H7 (cell line): ENCODE measurements around the gene PTGIS. TPM values are rescaled to one million over a fixed set of nuclear protein-coding genes. Genes with fewer than 3 reads are reported as not detected.
"Not testable (repeated sequence)": the region's sequence is repeated elsewhere in the genome, so short reads cannot be mapped to it uniquely, and the experiment has no call there.

ENCODE experiments used
- DNase-seq: peaks from one replicate; pipeline ENCODE4 v3.0.0; 2012
- H3K27me3 ChIP-seq: 2 replicates; pipeline ENCODE4 v1.6.0; 2011; ENCODE audit warnings: mild to moderate bottlenecking, low read length; ENCODE audit not compliant: control insufficient read depth, insufficient read depth
- H3K36me3 ChIP-seq: replicated peaks from 2 replicates; pipeline ENCODE4 v1.5.1; 2011; ENCODE audit warnings: low read length; ENCODE audit not compliant: control insufficient read depth, insufficient read depth
- H3K4me3 ChIP-seq: 2 replicates; pipeline ENCODE4 v1.5.1; 2011; ENCODE audit warnings: low read depth, mild to moderate bottlenecking, control low read depth, low read length, moderate library complexity; ENCODE audit not compliant: insufficient read depth
- total RNA-seq: library from RNA; depleted of rRNA; stranded (reverse); fragments of >200 nt; shearing (Covaris generic); gene quantifications from 2 replicates; pipeline ENCODE4 v1.2.3, GENCODE V29; 2014

PTGIS gene
- total RNA-seq, 1 experiment from 2014 or later, result 14.3 TPM

GRCh38 chr20:49578436-49578835 is 10.5 kb upstream of the PTGIS start:
- no peak for DNase-seq
- Histone ChIP-seq H3K4me3 (no peak overlapping the region), H3K36me3 (no peaks in the 10 kb centered on the region), H3K27me3 (no peaks in the 10 kb centered on the region; the same call in 1 of the 2 replicates)

DNA sequence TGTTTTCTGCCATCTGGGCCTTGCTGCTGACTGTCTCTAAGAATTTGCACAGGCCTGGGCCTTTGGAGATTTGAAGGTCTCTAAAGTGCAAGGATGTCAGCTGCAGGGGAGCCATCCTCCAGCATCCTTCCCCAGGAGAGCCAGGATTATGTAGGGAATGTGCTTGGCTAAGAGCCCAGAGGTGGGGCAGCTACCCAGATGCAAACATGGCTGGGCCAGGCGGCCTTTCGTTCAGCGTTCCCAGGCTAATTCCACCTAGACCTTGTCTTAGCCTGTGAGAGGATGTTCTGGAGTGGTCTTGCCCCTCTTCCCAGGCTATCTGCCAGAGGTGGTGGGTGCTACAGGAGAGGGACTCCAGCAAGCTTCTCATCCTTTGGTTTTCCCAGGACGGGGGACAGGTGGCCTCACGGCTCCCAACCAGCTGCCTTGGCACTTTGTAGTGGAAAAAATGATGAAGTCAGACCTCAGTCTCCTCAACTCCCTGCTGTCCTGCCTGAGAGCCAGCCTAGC is 7.7 kb upstream of the PTGIS start:
- H3K27me3 ChIP-seq, result no peaks in the 10 kb centered on the region; the same call in 1 of the 2 replicates
- no peak overlapping the region for H3K4me3 ChIP-seq
- DNase-seq, result no peak
- H3K36me3 ChIP-seq, result no peaks in the 10 kb centered on the region

DNA sequence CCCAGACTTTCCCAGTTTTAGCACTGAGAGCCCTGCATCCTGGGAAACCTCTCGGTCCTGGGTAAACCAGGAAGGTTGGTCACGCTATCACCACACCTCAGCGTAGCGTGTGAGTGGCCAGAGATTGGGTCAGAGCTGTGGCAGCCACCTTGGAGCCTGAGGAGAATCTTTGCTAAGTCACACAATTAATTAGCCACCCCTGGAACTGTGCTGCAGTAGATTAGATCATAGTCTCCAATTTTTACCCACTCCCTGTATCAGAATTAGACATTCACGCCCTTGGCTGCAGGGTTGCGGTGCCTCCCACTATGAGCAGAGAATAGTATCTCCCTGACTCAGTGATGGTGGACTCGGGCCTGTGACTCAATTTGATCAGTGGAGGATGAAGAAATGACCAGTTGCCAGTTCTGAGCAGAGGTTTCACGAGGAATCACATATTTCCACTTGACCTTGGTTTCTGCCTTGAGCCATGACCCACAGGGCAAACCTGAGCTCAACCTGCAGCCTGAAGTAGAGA is 6.0 kb upstream of the PTGIS start:
- no peaks in the 10 kb centered on the region; the same call in 1 of the 2 replicates for H3K27me3 ChIP-seq
- H3K4me3 ChIP-seq, result no peak overlapping the region
- DNase-seq, result no peak
- H3K36me3 ChIP-seq, result no peaks in the 10 kb centered on the region

- no peaks in the 10 kb centered on the region; the same call in 1 of the 2 replicates for H3K27me3 ChIP-seq
- H3K4me3 ChIP-seq, result no peak overlapping the region
- no peaks in the 10 kb centered on the region for H3K36me3 ChIP-seq
- DNase-seq, result peak; percentile 69
Measured at GRCh38 chr20:49572857-49573256, 4.9 kb upstream of the PTGIS start.

DNA sequence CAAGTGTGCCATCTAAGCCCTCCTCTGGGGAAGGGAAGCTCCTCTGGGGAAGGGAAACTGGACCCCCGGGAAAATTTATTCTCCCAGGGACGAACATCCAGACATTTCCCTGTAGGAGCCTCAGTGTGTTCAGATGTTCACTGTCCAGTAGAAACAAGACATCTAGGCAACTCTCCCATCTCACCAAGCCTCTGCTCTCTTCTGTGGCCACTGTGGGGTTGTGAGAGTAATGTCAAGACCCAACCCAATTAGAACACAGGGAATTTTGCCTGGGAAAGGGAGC is 3.6 kb upstream of the PTGIS start:
- no peak overlapping the region for H3K4me3 ChIP-seq
- no peak for DNase-seq
- no peaks in the 10 kb centered on the region for H3K36me3 ChIP-seq
- H3K27me3 ChIP-seq, result no peaks in the 10 kb centered on the region; the same call in 1 of the 2 replicates

DNA sequence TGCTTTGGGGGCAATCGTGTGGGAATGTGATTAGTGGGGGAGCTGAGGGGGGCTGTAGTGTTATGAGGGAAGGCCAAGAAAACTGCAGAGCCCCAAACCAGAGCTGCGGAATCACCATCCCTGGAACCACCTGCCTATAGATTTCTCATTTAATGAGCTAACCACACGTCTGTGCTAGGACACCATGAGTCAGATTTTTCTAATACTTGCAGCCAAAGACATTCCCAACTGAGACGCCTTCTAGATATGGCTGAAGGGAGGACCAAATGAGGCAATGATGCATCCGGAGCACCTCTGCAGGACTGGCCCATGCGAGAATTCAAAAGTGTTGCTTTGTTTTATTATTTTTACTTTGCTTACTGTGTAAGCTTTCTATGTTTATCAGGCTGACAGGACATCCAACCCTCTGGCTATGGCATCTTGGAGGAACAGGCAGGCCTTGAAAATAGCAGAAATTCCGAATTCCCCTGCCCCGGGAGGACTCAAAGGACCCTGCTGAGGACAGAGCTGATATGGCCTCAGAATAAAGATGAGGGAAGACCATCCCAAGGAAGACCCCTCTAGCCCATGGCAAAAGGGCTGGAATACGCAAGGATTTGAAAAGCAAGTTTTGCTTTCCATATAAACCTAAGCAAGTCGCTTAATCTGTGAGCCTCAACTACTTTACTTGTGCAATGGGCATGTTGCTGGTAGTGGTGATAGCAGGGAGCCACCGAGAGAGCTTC is 3.1 kb upstream of the PTGIS start:
- Histone ChIP-seq H3K36me3 (no peaks in the 10 kb centered on the region), H3K4me3 (no peak overlapping the region), H3K27me3 (no peaks in the 10 kb centered on the region; the same call in 1 of the 2 replicates)
- no peak for DNase-seq

DNA sequence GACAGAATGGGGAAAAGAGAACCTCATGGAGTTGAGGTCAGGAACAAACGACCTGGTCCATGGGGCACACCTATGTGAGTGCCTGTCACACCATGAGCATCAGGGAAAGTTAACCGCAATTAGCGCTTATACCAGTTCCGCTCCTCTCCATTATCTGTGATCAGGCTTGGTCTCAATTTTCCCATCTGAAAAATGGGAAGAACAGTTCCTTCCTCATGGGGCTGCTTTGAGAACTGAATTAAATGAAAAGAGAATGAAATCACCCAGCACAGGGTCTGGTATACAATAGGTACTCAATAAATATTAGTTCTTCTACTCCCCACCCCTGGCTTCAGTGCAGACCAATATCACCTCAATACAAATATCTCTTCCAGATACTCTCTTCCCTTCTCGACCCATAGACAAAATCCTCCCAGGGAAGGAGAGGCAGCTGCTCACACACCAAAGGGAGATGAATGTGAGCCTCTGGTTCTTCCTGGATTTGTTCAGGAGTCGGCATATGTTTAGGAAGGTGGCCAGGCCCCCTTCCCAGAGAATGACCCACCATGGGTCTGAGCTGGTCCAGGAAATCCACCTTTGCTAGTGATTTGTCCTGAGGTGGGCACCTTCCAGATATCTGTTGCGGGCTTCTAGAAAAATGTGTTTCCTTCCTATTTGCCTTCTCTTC is 2.4 kb upstream of the PTGIS start:
- Histone ChIP-seq H3K4me3 (no peak overlapping the region), H3K27me3 (no peaks in the 10 kb centered on the region; the same call in 1 of the 2 replicates), H3K36me3 (no peaks in the 10 kb centered on the region)
- DNase-seq, result no peak

DNA sequence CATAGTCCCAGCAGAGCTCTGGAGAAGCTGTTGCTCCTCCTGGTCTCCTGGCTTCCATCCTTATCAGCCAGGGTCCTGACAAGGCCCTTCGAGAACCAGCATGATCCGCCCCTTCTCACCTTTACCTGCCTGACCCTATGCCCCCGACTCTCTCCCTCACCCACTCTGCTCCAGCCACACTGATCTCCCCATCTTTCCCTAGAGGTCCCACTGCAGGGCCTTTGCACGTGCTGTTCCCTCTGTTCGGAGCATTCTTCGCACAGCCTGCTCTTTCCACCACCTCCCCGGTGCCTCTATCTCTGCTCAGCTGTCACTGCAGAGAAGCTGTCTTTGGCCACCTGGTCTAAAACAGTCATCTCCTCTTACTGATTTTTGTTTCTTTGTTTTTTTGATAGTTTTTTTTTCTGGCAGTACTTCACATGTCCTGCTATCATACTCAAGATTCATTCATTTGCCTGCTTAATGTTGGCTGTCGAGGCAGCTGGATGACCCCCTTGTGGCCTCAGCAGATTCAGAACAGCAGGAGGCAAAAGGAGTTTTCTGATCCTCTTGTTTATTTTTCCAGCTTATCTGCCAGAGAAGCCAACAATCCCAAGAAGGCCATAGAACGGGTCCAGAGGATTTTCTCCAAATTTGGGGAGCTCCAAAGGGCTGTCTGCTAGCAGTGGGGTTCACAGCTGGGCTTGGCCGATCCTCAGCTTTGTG is 1.6 kb upstream of the PTGIS start:
- no peak overlapping the region for H3K4me3 ChIP-seq
- H3K27me3 ChIP-seq, result no peaks in the 10 kb centered on the region; the same call in 1 of the 2 replicates
- DNase-seq, result no peak
- H3K36me3 ChIP-seq, result no peaks in the 10 kb centered on the region

GRCh38 chr20:49568278-49569151 is 578 bp upstream of the PTGIS start:
- H3K4me3 ChIP-seq, result peak overlapping the region; percentile 36
- H3K27me3 ChIP-seq, result no peaks in the 10 kb centered on the region
- DNase-seq, result peak; percentile 91
- H3K36me3 ChIP-seq, result no peaks in the 10 kb centered on the region

DNA sequence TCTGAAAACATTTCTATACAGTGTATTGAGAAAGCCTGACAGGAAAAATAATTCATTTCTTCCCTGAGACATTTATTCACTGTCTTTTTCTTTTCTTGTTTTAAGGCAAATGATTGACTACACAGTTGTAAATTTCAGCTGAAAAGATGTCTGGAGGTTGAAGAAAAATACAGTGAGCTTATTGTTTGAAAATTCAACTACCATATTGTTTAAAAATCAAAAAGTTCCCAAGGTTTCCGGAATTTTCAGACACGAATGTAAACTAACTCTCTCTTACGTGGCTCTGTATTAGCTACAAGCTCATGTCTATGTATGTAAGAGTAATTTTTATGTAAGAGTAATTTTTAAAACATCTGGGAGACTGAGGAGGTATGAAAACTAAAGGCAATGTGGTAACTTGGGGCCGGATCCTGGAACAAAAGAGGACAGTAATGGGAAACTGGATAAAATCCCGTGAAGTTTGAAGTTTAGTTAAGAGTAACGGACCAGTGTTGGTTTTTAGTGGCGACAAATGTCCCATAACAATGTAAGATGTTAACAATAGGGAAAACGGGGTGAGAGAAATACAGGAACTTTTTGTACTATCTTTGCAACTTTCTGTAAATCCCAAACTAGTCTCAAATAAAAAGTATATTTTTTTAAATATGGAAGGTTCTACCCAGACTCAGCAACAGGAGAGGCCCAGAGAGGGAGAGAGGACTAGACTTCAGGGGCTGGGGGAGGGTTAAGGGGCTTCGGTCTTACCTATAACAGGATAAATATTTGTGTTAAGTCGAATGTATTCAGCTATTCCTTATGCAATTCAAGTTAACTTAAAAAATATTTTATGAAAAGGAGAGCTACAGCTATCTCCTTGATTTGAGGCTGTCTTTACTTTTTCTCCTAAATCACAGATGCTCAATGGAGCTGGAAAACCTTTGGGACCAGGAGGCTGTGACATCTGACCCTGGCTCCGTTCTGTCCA is 1.3 kb downstream of the PTGIS start:
- DNase-seq, result no peak
- Histone ChIP-seq H3K36me3 (no peaks in the 10 kb centered on the region), H3K4me3 (peak overlapping the region; percentile 76; the same call in 1 of the 2 replicates), H3K27me3 (no peaks in the 10 kb centered on the region)

DNA sequence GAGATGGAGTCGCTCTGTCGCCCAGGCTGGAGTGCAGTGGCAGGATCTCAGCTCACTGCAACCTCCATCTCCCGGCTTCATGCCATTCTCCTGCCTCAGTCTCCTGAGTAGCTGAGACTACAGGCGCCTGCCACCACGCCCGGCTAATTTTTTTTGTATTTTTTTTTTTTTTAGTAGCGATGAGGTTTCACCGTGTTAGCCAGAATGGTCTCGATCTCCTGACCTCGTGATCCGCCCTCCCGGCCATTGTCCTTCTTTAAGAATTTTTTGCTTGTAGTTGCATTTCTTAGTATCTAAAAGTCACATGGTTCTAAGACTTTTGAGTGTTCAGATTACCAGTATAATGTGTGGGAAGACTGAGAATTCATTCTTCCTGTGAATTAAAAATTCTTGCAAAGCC is 2.9 kb downstream of the PTGIS start:
- not testable (repeated sequence) for H3K27me3 ChIP-seq, H3K4me3 ChIP-seq, H3K36me3 ChIP-seq, DNase-seq

- no peaks in the 10 kb centered on the region for H3K27me3 ChIP-seq
- no peak for DNase-seq
- no peaks in the 10 kb centered on the region; the same call in 1 of the 2 replicates for H3K36me3 ChIP-seq
- H3K4me3 ChIP-seq, result no peak overlapping the region
Measured at GRCh38 chr20:49563015-49563980, 4.6 kb downstream of the PTGIS start.
